ENCODE data around the gene TMEM125.
A peak's percentile ranks its signal among the peaks of the same experiment; 100 is the strongest.

TMEM125 gene

DNA sequence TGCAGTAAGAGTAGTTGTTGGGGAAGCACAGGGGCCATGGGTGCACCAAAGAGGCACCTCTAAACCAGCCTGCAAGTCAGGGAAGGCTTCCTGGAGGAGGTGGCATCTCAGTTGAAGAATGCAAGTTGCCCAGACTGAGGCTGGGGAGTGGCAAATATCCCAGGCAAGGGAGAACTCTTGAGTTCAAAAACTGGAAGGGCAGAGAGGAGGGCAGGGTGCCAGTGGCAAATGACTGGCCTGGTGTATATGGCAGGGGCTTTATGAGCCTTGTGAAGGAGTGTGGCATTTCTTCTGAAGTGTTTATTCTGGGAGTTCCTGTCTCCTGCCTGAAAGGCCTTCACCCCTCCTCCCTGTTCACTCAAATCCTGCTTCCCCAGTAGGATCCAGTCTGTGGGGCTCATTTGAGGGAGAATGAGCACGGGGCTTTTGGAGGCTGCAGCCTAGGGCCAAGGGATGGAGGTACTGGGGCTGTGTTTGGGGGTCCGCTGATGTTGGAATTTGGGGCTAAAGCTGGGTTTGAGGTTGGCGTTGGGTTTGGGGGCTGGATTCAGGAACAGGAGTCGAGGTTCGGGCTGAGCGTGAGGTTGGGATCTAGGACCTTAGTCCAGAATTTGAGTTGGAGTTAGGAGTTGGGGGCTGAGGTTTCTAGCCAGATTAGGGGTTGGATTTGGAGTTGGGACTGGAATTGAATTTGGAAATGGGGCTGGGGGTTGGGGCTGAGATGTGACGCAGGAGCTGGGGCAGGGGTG lies at the start of gene TMEM125:
TMEM125 (plus strand) TSS at position 357 of the 749 bp plus-strand sequence. CDS start 2,740 bp downstream, outside the sequence.
- DNase-seq (ENCODE audit: low spot score), result no peak

DNA sequence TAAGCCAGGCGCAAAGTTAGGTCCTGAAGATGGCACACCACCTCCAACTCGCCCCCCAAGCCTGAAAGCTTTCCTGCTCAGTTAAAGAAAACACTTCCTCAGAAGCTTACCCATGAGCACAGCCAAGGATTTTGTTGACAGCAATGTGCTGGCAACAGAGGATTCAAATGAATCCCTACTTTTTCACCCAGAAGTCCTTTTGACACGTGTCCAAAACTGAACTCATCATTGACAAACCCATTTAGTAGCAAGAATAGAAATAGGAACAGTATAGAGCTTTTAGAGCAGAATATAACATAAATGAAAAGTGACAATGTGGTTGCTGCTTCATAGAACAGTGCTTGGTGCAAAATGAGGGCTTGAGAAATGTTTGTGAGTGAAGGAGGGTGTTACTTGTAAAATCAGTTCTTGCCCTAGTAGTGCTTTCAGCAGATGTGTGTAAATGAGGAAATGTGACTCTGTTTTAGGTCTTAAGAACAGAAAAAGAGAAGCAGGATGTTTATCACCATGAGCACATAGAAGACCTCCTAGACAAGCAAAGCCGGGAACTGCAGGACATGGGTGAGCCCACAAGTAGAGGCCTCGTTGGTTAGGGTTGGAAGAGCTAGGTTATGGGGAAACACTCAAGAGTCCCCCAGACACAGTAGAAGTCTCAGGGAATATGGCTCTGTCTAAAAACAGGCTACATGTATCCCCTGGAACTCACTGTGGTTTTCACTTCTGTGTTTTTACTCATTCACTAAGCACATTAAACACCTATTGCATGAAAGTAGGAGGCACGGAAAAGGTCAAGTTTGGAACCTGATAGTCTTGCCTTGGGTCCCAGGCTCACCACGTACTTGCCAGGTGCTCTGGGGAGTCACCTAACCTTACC lies 48.6 kb upstream of the TMEM125 start:
- DNase-seq (ENCODE audit: low spot score), result no peak

DNA sequence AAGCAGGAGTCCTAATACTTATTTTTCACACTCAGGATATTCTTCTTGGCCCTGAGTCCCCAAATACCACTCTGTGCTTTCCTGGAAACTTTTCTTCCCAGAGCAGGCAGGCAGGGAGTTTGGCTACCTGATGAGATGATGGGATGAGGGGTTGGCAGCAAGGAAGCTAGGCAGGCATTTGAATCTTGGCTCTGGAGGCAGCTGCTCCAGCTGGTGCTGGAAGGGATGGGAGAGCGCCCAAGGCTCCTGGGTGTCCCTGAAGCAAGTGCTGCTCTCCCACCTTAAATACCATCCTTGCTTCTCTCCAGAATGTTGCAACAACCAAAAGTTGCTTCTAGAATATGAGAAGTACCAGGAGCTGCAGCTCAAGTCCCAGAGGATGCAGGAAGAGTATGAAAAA lies 48.0 kb upstream of the TMEM125 start:
- DNase-seq (ENCODE audit: low spot score), result no peak

DNA sequence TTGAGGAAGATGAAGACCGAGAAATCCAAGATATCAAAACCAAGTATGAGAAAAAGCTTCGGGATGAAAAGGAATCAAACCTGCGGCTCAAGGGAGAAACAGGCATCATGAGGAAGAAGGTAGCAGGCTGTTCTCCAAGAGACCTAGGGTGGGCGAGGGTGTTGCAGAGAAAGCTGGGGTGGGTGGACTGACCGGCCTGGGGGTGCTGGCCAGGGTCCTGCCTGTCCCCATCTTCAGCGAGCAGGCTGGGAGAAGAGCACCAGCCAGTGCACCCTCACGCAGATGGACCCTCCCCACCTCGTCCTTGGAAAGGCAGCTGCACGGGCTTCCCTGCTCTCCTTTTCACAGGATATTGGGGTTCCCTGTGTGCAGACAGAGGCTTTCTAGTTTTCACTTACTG lies 46.9 kb upstream of the TMEM125 start:
- no peak for DNase-seq (ENCODE audit: low spot score)

DNA sequence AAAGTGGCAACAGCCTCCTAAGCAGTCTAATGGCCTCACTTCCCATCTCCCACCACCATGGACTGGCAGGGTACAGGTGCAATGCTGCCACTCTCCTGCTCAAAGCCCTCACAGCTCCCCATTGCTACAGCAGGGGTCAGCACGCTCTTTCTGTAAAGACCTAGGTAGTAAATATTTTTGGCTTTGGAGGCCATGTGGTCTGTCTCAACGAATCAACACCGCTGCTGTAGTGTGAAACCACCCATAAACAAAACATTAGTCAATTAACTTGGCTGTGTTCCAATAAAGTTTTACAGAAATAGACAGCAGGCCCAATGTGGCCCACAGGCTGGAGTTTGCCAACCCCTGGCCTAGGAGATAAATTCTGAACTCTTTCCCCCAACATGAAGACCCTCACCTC lies 44.6 kb upstream of the TMEM125 start:
- DNase-seq (ENCODE audit: low spot score), result no peak

DNA sequence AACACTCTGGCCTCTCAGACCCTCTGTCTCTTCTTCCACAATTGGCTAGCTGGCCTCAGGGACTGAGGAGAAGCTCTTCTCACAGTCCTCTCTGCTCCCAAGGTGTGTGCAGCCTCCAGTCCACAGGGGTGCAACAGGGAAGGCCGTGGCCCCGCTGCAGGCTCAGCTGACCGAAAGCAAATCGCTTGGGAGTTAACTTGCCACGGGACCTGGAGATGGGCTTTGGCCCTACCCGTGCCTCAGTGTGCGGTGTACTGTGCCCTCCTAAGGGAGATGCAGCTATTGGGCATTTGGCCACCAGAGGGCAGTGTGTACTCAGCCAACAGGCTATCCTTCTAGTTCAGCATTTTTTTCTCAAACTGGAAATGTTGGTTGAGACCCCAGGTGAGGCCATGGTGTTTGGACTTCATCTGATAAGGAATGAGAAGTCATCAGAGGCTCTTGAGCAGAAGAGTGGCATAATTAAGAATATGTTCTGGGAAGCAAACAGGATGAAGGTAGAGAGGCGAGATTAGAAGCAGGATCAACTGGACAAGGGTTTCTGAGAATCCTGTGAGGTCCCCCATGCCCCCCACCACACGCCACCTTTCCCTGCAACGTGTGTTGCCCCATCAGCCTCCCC lies 42.5 kb upstream of the TMEM125 start:
- peak; percentile 83 for DNase-seq (ENCODE audit: low spot score)

DNA sequence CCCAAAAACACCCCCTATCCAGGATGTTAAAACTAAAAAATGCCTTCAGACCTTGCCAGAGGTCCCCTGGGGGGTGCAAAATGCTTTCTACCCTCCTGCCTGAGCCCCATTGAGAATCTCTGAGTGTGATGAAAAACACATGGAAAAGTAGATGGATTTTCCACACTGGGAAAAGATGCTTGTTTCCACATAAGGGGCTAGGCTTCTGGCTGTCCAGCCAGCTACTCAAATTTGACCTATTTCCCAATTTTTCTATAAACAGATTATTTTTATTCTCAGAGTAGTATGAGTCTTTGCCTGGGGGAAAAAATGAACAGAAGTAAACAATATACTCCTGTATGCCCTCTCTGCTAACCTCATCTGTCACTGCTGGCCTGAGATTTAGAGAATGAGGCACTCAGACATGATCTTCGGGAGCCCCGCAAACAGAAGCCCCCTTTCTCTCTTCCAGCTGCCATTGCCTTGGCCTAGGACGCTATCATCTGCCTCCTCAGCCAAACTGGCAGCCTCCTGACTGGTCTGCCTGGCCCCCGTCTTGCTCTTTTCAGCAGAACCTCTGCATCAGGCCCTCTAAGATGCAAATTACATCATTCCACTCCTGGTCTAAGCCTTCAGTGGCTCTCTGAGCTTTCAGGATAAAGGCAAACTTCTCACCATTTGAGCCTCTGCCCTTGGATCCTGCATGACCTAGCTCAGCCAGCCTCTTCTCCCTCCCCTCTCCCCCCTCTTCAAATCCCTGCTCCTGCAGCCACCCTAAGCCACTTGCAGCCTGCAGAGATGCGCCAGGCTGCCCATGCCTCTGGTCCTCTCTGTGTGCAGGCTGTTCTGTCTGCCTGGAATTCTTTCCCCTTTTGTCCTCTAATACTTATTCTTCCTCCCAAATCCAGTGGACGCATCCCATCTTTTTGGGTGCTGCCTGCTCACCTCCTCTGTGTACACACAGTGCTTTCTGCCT lies 39.7 kb upstream of the TMEM125 start:
- peak; percentile 28 for DNase-seq (ENCODE audit: low spot score)

DNA sequence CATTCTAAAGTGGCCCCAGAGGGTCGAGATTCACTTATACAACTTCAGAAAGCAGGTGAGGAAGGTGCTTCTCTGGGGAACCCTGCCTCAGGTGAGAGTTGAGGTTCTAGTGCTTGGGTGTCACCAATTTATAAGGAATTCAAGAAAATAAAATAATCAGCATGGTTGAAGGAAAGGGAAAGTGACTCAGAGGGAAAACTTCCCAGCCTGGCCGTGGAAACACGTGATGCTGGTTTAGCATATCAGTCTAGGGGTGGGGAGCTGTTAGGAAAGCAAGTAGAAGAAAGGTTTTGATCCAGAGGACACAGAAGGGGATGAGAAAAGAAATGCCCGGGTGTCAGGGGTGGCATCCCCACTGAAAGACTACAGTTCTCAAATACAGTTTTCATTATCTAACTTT lies 37.7 kb upstream of the TMEM125 start:
- peak; percentile 18 for DNase-seq (ENCODE audit: low spot score)

DNA sequence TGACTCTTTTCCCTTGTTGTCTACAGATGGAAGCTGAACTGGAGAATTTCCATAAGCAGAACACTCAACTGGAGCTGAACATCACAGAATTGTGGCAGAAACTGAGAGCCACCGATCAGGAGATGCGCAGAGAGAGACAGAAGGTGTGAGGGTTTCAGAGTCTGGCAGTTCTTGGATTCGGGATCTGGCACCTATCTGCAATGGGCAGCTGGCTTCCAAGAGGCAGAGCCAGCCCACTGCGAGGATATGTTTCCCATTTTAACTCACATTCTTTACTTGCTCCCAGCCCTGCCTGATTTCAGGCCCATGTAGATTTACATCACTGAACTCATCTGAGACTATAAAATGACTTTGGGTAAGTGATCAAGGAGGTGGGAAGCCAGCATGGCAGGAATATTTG lies 37.3 kb upstream of the TMEM125 start:
- DNase-seq (ENCODE audit: low spot score), result peak; percentile 15

DNA sequence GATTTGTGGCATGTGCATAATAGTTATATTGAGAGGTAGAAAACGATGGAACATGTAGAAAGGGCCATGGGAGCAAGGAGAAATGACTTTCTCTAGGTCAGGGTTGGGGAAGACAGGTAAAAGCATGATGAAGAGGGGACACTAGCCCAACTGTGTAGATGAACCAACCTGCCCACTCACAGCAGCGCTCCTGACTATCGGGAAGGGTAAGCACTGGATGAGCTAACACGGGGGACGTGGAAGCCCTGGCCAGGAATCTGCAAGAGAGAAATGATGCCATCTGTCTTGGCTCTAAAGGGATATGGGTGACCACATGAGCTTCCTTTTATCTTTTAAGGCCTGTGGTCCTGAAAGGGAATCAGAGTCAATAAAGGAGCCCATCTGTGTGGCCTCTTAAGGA lies 36.2 kb upstream of the TMEM125 start:
- DNase-seq (ENCODE audit: low spot score), result no peak

DNA sequence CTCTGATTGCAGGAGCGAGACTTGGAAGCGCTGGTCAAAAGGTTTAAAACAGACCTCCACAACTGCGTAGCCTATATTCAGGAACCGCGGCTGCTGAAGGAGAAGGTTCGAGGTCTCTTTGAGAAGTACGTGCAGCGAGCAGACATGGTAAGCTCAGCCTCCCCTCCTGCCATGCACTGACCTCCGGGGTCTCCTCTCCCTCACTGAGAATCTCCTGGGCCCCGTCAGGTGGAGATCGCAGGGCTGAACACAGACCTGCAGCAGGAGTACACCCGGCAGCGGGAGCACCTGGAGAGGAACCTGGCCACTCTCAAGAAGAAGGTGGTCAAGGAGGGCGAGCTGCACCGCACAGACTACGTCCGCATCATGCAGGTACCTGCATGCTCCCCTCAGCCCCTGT lies 35.5 kb upstream of the TMEM125 start:
- no peak for DNase-seq (ENCODE audit: low spot score)

DNA sequence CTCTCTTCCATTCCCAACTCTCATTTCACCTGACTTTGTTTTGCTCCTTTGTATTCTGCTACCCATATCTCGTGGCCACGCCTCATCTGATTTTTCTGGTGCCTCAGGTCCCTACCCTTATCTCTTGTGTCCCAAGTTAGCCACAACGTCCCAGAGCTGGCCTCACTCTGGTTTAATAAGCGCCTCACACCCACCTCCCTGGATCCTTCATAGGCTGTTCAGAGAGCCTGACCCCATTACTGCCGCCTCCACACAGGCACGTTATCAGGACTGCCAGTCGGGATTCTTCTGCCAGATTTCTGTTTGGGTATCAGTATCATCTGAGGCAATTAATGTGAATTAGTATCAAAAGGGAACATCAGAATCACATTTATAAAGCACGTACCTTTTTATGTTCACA lies 34.7 kb upstream of the TMEM125 start:
- no peak for DNase-seq (ENCODE audit: low spot score)

DNA sequence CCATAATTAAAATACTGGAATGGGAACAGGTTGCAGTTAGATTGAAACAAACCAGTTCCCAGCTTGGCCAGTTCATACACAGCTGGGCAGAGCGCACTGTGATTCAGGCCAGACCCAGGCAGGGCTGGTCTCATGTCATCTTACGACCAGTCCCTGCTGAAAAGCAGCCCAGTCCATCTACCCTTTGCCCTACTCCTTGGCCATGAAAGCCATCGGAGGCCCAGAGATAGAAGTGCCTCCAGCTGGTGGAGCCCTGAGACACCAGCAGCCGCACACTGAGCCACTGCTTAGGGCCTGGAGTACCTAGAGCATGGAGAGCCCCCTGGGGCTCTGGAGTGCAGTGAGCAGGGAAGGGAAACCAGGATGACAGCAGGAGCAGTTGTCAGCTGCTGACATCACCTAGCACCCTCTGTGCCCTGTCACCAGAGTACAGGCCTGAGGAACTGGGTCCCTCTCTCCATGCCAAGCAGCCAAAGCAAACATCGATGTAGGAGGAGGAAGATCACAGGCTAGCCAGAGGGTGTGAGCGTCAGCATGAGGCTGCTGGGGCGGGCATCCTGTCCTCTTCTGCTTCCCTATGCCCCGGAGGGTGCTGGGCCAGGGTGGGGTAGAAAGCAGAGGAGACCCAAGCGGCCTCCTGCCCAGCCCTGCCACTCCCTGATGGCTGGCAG lies 34.2 kb upstream of the TMEM125 start:
- no peak for DNase-seq (ENCODE audit: low spot score)

DNA sequence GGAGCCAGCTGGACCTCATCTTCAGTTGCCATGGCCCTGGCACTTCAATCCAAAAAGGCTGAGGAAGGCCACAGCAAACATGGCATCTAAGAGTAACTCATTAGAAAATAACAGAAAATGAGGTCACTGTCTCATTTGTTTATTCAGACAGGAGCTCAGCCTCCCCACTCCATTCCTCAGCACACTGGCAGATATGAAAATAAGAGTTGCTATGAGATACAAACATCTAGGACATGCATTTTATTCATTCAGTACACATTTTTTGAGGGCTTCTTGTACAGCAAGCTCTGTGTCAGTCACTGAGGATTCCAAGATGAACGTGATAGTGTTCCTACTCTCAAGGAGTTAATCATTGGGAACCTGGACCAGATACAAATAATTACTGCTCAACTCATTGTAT lies 32.7 kb upstream of the TMEM125 start:
- no peak for DNase-seq (ENCODE audit: low spot score)

DNA sequence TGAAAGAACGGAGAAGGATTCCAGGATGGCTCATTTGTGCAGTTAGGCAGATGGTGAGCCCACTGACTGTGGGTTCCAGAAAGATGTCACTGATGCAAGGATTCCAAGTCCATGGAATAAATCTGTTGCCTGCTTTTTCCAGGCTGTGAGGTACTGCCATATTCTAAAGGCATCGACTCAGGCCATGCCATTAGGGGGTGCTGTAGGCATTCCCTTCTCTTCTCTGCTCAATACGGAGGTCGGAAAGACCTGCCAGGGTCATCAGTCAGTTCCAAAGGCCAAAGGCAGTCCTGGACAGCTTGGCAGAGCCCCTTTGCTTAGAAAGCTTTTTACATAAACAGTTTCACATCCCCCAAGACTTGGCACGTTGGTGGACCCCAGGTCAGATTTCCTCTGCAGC lies 31.7 kb upstream of the TMEM125 start:
- DNase-seq (ENCODE audit: low spot score), result no peak

DNA sequence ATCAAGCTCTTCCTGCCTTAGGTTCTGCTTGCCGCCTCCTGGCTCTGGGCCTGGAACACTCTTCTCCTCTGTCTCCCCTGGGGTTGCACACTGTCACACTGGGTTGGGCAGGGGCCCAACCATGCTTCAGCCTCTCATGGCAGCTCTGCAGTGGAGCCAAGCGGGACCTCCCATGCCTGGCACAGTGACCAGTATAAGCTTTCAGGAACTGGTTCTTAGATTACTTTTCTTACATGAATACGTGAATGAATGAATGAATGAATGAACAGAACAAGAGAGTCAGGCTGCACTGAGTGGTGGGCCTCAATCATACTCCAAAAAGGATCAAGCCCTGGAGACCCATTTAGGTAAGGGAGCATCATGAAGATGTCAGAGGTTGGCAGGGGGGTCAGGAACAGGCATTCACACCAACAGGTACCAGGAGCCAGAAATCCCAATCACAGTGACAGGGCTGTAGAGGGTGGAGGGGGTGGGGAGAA lies 30.8 kb upstream of the TMEM125 start:
- no peak for DNase-seq (ENCODE audit: low spot score)

DNA sequence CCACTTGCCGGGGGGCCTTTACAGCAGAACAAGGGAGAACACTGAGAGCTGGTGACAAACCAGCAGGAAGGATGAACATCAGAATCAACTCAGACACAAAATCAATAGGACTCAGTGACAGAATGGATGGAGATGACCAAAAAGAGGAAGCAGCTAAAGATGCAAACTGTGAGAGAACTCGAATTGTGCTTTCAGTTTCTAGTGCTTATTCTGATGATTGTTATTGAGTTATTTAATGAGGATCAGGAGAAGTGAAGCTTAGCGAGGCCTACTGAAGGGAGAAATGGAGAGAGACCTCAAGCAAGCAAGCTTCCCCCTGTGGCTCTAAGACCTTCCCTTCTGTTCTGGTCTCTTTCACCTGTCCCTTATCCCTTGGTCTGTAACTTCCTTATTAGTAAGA lies 30.3 kb upstream of the TMEM125 start:
- DNase-seq (ENCODE audit: low spot score), result no peak

DNA sequence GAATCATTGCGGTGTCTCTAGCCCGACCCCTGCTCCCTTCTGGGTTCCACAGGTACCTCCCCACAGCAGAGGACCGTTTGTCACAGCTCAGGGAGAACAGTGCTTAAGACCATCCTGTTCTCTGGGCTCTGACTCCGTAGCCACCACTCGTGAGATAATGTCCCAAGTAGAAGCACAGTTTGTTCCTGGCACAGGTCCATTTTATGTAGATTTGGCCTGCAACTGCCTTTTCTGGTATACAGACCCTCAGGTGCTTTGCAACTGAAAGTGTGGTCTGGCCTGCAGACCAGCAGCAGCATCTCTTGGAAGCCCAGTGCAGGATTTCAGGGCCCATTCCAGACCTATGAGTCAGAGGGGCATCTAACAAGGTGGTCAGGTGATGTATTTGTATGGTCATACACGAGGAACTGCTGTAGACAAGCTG lies 28.4 kb upstream of the TMEM125 start:
- no peak for DNase-seq (ENCODE audit: low spot score)

DNA sequence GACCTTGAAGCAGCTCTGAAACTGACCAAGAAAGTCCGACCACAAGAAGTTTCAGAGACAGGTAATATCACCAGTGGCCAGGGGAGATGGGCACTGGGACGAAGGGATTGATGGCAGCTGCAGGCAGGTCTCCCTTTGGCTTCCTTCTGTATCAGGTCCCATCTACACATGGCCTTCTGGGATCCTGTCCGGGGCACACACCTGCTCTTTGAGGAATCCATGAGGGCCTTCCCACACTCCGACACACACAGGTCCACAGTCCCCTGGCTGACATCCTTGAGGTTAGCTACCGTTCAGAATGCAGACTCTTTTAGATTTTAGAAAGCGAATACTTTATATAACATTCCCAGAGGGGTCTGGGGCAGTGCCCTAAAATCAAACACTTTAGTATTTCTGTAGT lies 26.5 kb upstream of the TMEM125 start:
- DNase-seq (ENCODE audit: low spot score), result no peak

DNA sequence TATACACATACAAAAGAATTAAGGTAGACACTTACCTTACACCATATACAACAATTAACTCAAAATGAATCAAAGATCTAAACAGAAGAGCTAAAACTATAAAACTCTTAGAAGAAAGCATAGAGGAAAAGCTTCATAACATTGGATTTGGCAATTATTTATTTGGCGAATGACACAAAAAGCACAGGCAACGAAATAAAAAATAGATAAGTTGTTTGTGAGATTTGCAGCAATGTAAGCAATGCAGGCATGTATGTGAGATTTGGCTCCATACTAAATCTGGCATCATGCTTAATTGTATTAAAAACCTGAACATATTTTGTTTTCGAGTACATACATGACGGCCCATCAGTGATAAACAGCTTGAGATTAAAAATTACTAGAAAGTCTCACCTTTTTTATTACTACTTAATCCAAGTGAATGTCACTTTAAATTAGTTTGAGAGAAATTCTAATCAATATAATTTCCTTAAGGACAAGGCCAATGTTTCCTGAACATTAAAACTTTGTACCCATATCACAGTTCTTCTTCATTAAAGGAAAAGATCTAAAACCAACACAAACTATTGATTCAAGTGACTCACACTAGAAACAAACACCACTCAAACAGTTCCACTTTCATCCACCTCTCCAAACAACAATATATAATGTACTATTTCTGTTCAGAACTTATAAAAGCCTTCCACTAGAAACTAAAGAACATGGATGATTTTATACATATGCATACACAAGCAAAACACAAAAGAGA lies 23.1 kb upstream of the TMEM125 start:
- DNase-seq (ENCODE audit: low spot score), result no peak

All from left forelimb (tissue), 1 donor.